HCEC 1CT (cell line): Measurements from ENCODE around the gene MTRF1L.
"Not testable (repeated sequence)": the region's sequence is repeated elsewhere in the genome, so short reads cannot be mapped to it uniquely, and the experiment has no call there.

Experiments used
- DNase-seq: peaks from one replicate; pipeline ENCODE4 v3.0.0-alpha.2; 2017

MTRF1L gene

DNA sequence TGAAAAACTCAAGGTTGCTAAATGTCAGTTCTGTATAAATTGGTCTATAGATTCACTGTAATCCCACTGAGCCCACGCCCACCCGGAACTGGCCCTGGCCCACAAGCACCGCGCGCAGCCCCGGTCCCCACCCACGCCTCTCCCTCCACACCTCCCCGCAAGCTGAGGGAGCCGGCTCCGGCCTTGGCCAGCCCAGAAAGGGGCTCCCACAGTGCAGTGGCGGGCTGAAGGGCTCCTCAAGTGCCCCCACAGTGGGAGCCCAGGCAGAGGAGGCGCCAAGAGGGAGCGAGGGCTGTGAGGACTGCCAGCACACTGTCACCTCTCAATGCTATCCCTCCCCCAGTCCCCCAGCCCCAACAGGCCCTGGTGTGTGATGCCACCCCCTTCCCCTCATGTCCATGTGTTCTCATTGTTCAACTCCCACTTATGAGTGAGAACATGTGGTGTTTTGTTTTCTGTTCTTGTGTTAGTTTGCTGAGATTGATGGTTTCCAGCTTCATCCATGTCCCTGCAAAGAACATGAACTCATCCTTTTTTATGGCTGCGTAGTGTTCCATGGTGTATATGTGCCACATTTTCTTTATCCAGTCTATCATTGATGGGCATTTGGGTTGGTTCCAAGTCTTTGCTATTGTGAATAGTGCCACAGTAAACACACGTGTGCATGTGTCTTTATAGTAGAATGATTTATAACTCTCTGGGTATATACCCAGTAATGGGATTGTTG, 36.2 kb downstream of the MTRF1L start:
- not testable (repeated sequence) for DNase-seq

- DNase-seq: no peak
Measured at GRCh38 chr6:152959333-152959732, 43.2 kb downstream of the MTRF1L start.

DNA sequence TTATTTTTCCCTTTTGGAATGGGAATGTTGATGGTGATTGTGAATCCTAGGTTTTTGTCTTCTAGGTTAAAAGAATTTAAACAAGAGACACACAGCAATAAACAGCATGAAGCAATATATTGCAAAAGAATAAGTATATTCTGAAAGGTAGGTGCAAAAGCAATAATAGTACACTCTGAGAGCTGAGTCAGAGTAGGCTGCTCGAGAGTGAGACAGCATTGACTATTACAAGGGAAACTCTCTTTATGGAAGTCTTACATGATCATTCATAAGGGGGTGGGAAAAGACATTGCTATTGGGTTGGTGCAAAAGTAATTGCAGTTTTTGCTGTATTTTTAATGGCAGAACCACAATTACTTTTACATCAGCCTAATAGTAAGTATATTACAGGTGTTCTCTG, 44.7 kb downstream of the MTRF1L start:
- no peak for DNase-seq

DNA sequence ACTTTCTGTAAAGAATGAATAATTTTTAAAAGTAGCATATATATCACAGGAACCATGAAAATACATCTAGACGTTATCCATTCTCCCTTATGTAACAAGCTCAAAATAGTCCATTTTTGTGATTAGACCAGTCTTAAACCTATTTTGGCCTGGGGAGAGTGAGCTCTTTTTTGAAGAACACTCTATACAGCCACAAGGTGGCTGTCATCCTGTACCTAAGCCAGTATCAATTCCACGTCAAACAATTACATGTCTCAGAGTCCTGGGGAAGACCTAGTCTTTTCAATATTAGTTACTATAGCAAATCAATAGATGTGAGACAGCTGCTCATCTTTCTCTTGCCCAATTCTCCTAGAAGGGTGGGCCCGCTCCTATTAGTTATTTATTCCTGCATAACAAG, 48.1 kb downstream of the MTRF1L start:
- no peak for DNase-seq

DNA sequence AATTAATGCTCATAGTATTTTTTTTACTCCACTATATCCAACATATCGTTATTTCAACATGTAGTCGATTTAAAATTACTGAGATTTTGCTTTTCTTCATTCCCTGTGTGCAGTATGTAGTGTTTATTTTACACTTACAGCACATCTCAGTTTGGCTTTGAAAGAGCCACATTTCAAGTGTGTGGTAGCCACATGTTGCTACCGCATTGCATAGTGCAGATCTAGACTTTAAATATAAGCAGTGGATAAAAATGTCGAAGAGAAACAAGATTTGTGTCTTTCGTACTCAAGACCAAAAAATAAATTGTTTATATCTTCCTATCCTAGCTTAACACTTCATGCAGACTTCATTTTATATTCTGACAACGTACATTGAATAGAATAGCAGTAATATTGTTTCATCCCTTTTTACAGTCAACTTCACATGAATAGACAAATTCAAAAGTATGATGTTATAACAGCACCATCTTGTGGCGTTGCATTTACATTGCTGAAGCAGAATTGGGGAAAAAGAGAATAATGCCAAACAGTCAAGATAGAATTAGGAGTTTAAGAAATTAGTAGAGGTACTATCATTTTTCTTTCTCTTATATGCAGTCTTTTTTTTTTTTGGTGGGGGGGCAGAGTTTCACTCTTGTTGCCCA, 49.5 kb downstream of the MTRF1L start:
- DNase-seq: peak; percentile 32

DNA sequence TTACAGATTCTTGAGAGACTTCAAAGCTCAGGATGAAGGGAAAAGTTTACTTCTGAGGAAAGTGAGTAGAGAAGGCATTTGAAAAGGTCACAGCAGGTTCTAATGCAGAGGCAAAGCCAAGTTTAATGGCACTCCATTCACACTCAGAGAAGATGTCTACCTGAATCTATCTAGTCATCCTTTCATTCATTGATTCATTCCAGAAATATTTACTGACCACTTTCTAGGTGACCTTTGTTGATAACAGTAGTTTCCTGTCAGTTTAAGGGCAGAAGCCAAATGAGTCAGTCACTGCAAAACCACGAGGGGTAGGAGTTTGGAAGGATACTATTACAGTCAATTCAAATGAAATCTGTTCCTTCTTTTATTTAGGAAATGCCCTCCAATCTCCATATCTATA, 50.5 kb downstream of the MTRF1L start:
- DNase-seq: peak; percentile 63

DNA sequence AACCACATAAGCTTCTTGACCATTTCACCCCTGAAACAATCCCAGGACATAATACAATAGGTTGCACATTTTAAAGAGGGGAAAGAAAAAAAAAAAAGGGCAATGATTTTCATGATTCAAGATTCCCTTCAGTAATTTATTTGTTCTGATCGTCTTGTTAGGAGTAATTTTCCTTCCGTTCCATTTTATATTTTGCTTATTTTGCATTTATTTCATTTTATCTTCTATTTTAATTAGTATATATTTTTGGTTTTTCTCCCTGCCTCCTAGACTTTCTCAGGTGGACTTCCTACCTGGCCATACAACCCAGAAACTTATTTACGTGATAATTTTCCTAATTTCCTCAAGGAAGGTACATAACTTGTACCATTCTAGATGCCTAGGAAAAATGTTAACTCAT, 52.3 kb downstream of the MTRF1L start:
- DNase-seq: no peak

DNA sequence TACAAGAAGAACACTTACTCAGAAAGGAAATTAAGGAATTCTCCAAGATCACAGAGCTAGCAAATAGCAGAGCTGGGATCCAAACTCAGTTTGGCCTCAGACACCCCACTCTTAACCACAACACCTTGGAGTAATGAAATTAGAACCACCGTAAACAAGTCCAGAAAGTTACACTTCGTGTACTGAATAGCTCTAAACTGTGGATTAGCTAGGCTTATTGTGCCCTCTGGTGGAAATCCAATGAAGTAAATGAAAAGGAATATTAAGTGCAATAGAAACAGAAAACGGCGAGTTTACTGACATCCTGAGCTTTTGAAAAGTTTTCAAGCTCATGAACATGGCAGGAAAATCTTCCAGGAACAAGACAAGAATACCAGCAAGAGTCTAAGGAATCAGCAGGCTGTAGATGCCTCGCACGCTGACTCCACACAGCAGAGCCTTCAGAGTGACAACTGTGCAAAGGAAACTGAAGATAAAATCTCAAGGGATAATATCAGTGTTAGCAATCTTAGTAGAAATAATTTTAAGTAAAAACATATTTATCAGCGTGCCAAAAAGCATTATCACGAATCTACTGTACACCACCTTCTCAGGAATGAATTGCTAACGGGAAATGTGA, 54.2 kb downstream of the MTRF1L start:
- peak; percentile 51 for DNase-seq

DNA sequence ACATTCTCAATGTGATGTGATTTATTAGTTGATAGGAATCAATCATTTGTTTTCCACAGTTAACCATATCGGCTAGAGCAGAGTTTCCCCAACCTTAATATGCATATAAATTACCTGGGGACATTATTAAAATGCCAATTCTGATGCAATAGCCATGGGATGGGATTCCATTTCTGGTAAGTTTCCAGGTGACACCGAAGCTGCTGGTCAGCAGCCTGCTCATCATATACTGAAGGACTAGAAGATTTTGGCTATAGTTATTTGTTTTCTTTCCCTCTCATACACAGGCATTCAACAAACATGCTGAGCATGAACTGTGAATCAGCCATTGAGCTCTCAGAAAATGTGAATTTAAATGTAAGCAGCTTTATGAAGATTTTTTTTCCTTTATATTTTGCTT, 55.5 kb downstream of the MTRF1L start:
- DNase-seq: no peak

DNA sequence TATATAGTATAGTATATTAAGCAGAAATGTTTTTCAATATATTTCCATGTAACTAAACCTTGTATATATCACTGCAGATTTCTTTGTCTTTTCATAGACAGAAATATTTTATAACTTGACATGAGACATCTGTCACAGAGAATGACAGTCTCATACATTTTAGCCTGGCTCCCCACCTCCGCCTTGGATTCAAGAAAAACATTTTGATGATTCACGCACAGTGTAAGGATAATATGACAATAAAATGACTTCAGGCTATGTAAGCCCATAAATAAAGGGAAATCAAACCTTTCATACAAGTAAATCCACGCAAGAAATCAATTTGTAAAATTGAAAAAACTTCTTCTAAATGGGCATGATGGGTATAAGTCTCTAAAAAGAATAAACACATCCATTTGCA, 56.0 kb downstream of the MTRF1L start:
- DNase-seq: no peak

DNA sequence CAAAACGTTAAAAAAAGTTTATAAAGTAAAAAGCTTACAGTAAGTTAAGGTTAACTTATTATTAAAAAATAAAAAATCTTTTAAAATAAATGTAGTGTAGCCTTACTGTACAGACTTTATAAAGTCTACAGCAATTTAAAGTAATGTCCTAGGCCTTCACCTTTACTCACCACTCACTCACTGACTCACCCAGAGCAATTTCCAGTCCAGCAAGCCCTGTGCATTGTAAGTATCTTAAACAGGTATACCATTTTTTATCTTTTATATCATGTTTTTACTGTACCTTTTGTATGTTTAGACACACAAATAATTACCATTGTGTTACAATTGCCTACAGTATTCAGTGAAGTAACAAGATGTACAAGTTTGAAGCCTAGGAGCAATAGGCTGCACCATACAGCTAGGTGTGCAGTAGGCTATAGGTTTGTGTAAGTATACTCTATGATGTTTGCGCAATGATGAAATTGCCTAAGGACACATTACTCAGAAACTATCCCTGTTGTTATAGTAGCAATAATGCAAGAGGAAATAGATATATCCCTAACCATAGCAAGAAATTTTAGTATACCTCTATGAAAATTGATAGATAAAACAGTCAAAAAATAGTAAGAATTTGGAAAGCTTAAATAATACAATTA, 59.1 kb downstream of the MTRF1L start:
- no peak for DNase-seq

DNA sequence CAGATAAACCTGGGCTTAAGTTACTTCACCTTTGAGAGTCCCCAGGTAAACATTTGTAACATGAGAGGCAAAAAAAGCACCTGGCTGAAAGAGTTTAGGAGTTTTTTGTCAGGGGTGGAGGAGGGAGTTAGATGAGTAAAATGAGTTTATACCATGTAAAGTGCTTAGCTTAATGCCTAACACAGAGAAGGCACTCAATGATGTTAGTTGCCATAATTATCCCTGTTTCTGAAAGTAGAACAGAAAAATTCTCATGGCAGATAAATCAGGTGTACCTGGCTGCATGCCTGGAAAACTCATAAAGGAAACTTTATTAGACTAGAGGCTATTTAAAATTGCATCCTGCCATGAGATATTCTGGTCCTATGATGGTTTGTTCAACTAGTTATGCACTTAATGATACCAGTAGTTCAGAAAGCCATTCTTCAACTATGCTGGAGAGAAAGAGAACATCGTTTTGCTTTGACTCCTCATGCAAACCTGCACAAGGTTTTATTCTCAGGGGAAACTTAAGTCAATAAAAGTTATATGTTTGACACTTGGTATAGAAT, 60.1 kb downstream of the MTRF1L start:
- DNase-seq: no peak

GRCh38 chr6:152941746-152942145, 60.8 kb downstream of the MTRF1L start:
- no peak for DNase-seq
